K562 (cell line): Measurements from ENCODE around the gene TRPM2. TPM values are rescaled to one million over a fixed set of nuclear protein-coding genes. Genes with fewer than 3 reads are reported as not detected.
A peak's percentile ranks its signal among the peaks of the same experiment; 100 is the strongest.

Experiments used
- ARHGAP35 ChIP-seq: fragments of 450-650 bp; IDR thresholded peaks from 2 replicates; pipeline ENCODE4 v1.6.1; 2018; ENCODE audit not compliant: partially characterized antibody
- CC2D1A ChIP-seq: fragments of 450-650 bp; IDR thresholded peaks from 2 replicates; pipeline ENCODE4 v1.6.1; 2017; ENCODE audit warnings: mild to moderate bottlenecking
- CTBP1 ChIP-seq: fragments of 450-650 bp; IDR thresholded peaks from 2 replicates; pipeline ENCODE4 v1.6.1; 2016; ENCODE audit warnings: borderline replicate concordance
- FOXK2 ChIP-seq, 2 experiments: fragments of 450-650 bp; IDR thresholded peaks in 1 of 2; conservative IDR thresholded peaks in 1 of 2; 2 replicates each; pipeline ENCODE4 v1.6.1; 2016; ENCODE audit warnings: low read depth in 2 of 2, mild to moderate bottlenecking in 1 of 2
- HDAC2 ChIP-seq: fragments of 450-650 bp; IDR thresholded peaks from 2 replicates; pipeline ENCODE4 v1.6.1; 2016; ENCODE audit warnings: mild to moderate bottlenecking
- HDAC3 ChIP-seq: fragments of 450-650 bp; IDR thresholded peaks from 2 replicates; pipeline ENCODE4 v1.6.1; 2018; ENCODE audit warnings: borderline replicate concordance, mild to moderate bottlenecking, moderate library complexity; ENCODE audit not compliant: partially characterized antibody
- JUN ChIP-seq, 2 experiments: sonication (generic) in 1 of 2; formaldehyde crosslinking in 1 of 2; IDR thresholded peaks; 2 replicates each; pipeline versions ENCODE4 v1.6.1 to v1.8.0; 2012 to 2022; ENCODE audit warnings: borderline replicate concordance in 2 of 2, mild to moderate bottlenecking in 2 of 2, improper control_type of control experiment in 1 of 2, low read depth in 1 of 2, low read length in 1 of 2, missing genetic modification reagents in 1 of 2
- LEF1 ChIP-seq: fragments of 450-650 bp; IDR thresholded peaks from 2 replicates; pipeline ENCODE4 v1.6.1; 2016; ENCODE audit warnings: mild to moderate bottlenecking
- MEF2D ChIP-seq: conservative IDR thresholded peaks from 2 replicates; pipeline ENCODE4 v1.6.1; 2016; ENCODE audit warnings: low read depth, missing genetic modification characterization, missing compliant biosample characterization
- MXI1 ChIP-seq: IDR thresholded peaks from 2 replicates; pipeline ENCODE4 v1.6.1; 2011; ENCODE audit warnings: low read depth, mild to moderate bottlenecking, improper control_type of control experiment, low read length
- PKNOX1 ChIP-seq: fragments of 450-650 bp; IDR thresholded peaks from 2 replicates; pipeline ENCODE4 v1.6.1; 2016
- RAD21 ChIP-seq, 2 experiments: fragments of 250-450 bp in 1 of 2; fragments of 450-650 bp in 1 of 2; sonication (Bioruptor Pico) in 1 of 2; formaldehyde crosslinking in 1 of 2; IDR thresholded peaks in 1 of 2; conservative IDR thresholded peaks in 1 of 2; 2 replicates each; pipeline versions ENCODE4 v1.4.0 to v1.8.0; 2020 to 2022; ENCODE audit warnings: mild to moderate bottlenecking in 2 of 2, moderate library complexity in 1 of 2
- RHOXF2B ChIP-seq: fragments of 250-450 bp; sonication (Bioruptor Pico); conservative IDR thresholded peaks from 2 replicates; pipeline ENCODE4 v1.5.1; 2021
- SMAD3 ChIP-seq: fragments of 450-650 bp; formaldehyde crosslinking; conservative IDR thresholded peaks from 2 replicates; pipeline ENCODE4 v1.4.0; 2020; ENCODE audit warnings: mild to moderate bottlenecking
- SMAD4 ChIP-seq: fragments of 250-450 bp; sonication (Bioruptor Pico); conservative IDR thresholded peaks from 2 replicates; pipeline ENCODE4 v1.8.0; 2021; ENCODE audit warnings: inconsistent platforms, mild to moderate bottlenecking, moderate library complexity
- SMARCE1 ChIP-seq: fragments of 450-650 bp; IDR thresholded peaks from 2 replicates; pipeline ENCODE4 v1.7.1; 2016; ENCODE audit warnings: mild to moderate bottlenecking
- STAG1 ChIP-seq: sonication (generic); formaldehyde crosslinking; IDR thresholded peaks from 2 replicates; pipeline ENCODE4 v1.5.0; 2020; ENCODE audit warnings: missing genetic modification reagents, borderline replicate concordance
- STAT5A ChIP-seq: IDR thresholded peaks from 2 replicates; pipeline ENCODE4 v1.6.1; 2012; ENCODE audit warnings: low read length, inconsistent platforms, borderline replicate concordance
- TAF15 ChIP-seq: fragments of 200-400 bp; formaldehyde crosslinking; IDR thresholded peaks from 2 replicates; pipeline ENCODE4 v1.6.1; 2017; ENCODE audit warnings: mild to moderate bottlenecking, low read depth, low read length, moderate library complexity
- TSC22D4 ChIP-seq: fragments of 450-650 bp; IDR thresholded peaks from 2 replicates; pipeline ENCODE4 v1.6.1; 2016; ENCODE audit warnings: missing genetic modification characterization, missing biosample characterization, control low read depth
- ZBTB17 ChIP-seq: fragments of 450-650 bp; formaldehyde crosslinking; IDR thresholded peaks from 2 replicates; pipeline ENCODE4 v1.4.0; 2020; ENCODE audit warnings: mild to moderate bottlenecking
- ZNF445 ChIP-seq: fragments of 250-450 bp; sonication (Bioruptor Pico); IDR thresholded peaks from 2 replicates; pipeline ENCODE4 v1.4.0; 2020; ENCODE audit warnings: low read depth, mild to moderate bottlenecking, moderate library complexity
- polyA plus RNA-seq, 8 experiments: library from polyadenylated mRNA; depleted of rRNA in 4 of 8; stranded (reverse) in 5 of 8; unstranded in 3 of 8; fragments of >200 nt; fragmentation: Nextera tagmentation in 2 of 8; fragmentation: Illumina TruSeq in 1 of 8; extraction: Ambion mirVana in 2 of 8; extraction: Trizol in 1 of 8; gene quantifications; 2 replicates each; pipeline versions ENCODE4 v1.2.1 to v1.2.3, GENCODE V29; 2011 to 2014; ENCODE audit warnings: inconsistent platforms in 1 of 8, missing spikeins in 1 of 8
- total RNA-seq, 7 experiments: library from RNA; depleted of rRNA in 6 of 7; stranded (reverse); fragments of >200 nt in 6 of 7; fragmentation: Illumina TruSeq in 2 of 7; extraction: Trizol in 2 of 7; gene quantifications; 2 replicates each; pipeline versions ENCODE4 v1.2.1 to v1.2.3, GENCODE V29; 2011 to 2021; ENCODE audit warnings: low replicate concordance in 1 of 7
- TF ChIP-seq, protein P1 (sequence below): fragments of 250-450 bp; sonication (Bioruptor Pico); IDR thresholded peaks from 2 replicates; pipeline ENCODE4 v1.9.0; 2021; ENCODE audit warnings: mild to moderate bottlenecking, inconsistent platforms

Gene TRPM2
- total and polyA plus RNA-seq, 9 of the 15 experiments (the other 6 are each of a cell fraction or from before 2014, with no cell fraction given) = 0.33 to 2.1 (median 0.98) TPM; not detected in 2

GRCh38 chr21:44337941-44338895 lies 15.2 kb upstream of the TRPM2 start (continued):
- TF ChIP-seq SMAD3 (CRISPR knock-in tag) (no peak), ZBTB17 (CRISPR knock-in tag) (peak; percentile 75; the same call in 1 of the 2 replicates), RAD21 (CRISPR knock-in tag; conservative IDR thresholded peaks at IDR 0.05 in 1 of 2, IDR thresholded peaks at IDR 0.05 in 1 of 2) (peak; percentile 13 to 50; a peak in 2 of 4 replicates), TSC22D4 (tag) (no peak), PKNOX1 (no peak), SMARCE1 (0 out of 2 replicates have a peak, but pooled peaks have one; percentile 33), FOXK2 (conservative IDR thresholded peaks at IDR 0.05 in 1 of 2, IDR thresholded peaks at IDR 0.05 in 1 of 2; ENCODE audit: low read depth in 2 of 2) (peak; percentile 27 to 31; a peak in 2 of 4 replicates), ARHGAP35 (no peak), TAF15 (no peak), LEF1 (no peak), STAG1 (CRISPR knock-in tag) (no peak), MXI1 (no peak), SMAD4 (peak; percentile 25; the same call in 1 of the 2 replicates), HDAC2 (0 out of 2 replicates have a peak, but pooled peaks have one; percentile 30), STAT5A (no peak), ZNF445 (CRISPR knock-in tag) (no peak), RHOXF2B (CRISPR knock-in tag) (no peak), CC2D1A (no peak), MEF2D (tag) (no peak), JUN (IDR thresholded peaks at IDR 0.05; ENCODE audit: borderline replicate concordance, low read depth, low read length) (no peak), JUN (CRISPR knock-in tag; IDR thresholded peaks at IDR 0.05; ENCODE audit: borderline replicate concordance) (no peak), CTBP1 (peak; percentile 23; the same call in 1 of the 2 replicates), HDAC3 (no peak)
- TF ChIP-seq, protein P1, sequence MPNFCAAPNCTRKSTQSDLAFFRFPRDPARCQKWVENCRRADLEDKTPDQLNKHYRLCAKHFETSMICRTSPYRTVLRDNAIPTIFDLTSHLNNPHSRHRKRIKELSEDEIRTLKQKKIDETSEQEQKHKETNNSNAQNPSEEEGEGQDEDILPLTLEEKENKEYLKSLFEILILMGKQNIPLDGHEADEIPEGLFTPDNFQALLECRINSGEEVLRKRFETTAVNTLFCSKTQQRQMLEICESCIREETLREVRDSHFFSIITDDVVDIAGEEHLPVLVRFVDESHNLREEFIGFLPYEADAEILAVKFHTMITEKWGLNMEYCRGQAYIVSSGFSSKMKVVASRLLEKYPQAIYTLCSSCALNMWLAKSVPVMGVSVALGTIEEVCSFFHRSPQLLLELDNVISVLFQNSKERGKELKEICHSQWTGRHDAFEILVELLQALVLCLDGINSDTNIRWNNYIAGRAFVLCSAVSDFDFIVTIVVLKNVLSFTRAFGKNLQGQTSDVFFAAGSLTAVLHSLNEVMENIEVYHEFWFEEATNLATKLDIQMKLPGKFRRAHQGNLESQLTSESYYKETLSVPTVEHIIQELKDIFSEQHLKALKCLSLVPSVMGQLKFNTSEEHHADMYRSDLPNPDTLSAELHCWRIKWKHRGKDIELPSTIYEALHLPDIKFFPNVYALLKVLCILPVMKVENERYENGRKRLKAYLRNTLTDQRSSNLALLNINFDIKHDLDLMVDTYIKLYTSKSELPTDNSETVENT (CRISPR knock-in tag) = peak; percentile 48; the same call in 1 of the 2 replicates
